NK-92 (cell line): Measurements from ENCODE around the gene OSBPL2.

ENCODE experiments used
- DNase-seq: peaks from one replicate; lab custom pipeline; 2025; ENCODE audit not compliant: unreplicated experiment; lab: John Stamatoyannopoulos, UW

OSBPL2 gene

DNA sequence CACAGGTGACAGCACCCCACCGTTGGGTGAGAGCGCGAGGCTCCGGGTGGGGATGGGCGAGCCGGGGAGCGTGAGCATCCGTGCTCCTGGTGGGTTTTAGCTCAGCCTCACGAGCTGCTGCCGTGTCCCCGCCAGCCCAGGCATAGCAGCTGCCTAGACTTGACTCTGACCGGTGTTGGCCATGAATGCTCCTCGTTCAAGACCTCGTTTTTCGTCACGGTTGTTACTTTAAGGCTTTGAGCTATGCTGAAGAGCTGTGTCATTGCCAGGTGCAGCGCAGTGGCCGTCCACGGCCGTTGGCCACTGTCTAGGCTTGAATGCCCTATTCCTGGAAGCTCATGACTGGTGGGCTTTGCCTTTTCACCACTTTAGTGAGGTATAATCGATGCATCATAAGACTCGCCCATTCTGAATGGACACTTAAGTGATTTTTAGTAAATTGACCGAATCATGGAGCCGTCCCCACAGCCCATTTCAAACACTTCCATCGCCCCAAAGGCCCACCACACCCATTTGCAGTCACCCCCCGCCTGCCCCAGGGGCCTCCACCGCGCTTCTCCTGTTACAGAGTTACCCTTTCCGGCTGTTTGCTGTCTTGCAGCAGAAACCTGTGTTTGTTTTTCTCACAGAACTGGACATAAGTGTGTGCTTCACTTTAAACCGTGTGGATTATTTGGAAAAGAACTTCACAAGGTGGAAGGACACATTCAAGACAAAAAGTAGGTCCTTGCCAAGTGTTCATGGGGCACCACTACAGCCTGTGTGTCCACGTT, 43.0 kb downstream of the OSBPL2 start:
- no peak for DNase-seq

GRCh38 chr20:62282103-62282502, 43.8 kb downstream of the OSBPL2 start:
- no peak for DNase-seq

- no peak for DNase-seq
Observed at GRCh38 chr20:62282877-62283503, 44.7 kb downstream of the OSBPL2 start.

- no peak for DNase-seq
Observed at GRCh38 chr20:62284448-62284847, 46.1 kb downstream of the OSBPL2 start.

GRCh38 chr20:62285151-62285550, 46.8 kb downstream of the OSBPL2 start:
- DNase-seq: no peak

GRCh38 chr20:62285722-62286121, 47.4 kb downstream of the OSBPL2 start:
- DNase-seq: no peak

GRCh38 chr20:62286493-62287064, 48.3 kb downstream of the OSBPL2 start:
- no peak for DNase-seq

GRCh38 chr20:62287129-62287528, 48.8 kb downstream of the OSBPL2 start:
- no peak for DNase-seq

- DNase-seq: no peak
Observed at GRCh38 chr20:62287759-62288534, 49.6 kb downstream of the OSBPL2 start.

DNA sequence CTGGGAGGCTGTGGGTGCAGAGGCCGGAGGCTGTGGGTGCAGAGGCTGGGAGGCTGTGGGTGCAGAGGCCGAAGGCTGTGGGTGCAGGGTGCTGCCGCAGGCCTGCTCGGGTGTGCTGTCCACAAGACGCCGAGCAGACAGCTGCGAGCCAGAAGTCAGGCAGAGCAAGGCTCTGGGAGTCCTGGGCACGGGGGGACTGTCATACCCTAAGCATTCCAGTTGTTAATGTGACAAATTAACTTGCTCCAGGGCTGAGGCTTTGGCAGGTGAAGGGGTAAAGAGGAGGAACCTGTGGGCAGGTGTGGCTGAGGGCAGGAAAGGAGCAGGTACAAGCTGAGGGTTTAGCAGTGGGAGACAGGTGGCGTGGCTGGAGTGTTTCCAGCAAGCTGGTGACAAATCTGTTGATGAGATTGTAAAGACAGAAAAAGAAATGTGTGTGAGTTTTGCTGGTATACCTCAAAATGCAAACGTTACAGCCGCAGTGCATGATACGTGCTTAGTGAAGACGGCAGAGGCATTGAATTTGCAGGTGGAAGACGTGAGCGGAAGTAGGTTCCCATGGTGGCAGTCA, 50.3 kb downstream of the OSBPL2 start:
- DNase-seq: no peak

- DNase-seq: no peak
Observed at GRCh38 chr20:62289131-62289530, 50.8 kb downstream of the OSBPL2 start.

- DNase-seq: no peak
Observed at GRCh38 chr20:62289898-62290297, 51.6 kb downstream of the OSBPL2 start.

- DNase-seq: no peak
Observed at GRCh38 chr20:62291251-62292066, 53.1 kb downstream of the OSBPL2 start.

DNA sequence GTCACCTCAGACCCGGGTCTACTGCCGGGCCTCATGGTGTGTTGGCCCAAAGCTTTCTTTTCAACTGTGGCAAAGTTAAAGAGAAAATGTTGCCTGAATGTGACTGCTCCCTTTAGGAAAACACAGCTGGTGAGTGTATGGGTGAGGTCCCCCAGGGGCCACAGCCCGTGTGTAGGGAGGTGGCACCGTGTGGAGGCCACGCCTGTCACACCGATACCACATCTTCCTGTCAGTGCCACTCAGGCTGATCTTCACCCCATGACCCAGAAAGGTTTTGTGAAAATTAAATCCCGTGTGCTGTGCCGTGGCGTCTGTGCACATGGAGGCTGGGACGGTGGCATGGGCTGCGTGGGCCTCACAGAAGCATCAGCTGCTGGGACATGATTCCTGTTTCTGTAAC, 53.8 kb downstream of the OSBPL2 start:
- DNase-seq: no peak

DNA sequence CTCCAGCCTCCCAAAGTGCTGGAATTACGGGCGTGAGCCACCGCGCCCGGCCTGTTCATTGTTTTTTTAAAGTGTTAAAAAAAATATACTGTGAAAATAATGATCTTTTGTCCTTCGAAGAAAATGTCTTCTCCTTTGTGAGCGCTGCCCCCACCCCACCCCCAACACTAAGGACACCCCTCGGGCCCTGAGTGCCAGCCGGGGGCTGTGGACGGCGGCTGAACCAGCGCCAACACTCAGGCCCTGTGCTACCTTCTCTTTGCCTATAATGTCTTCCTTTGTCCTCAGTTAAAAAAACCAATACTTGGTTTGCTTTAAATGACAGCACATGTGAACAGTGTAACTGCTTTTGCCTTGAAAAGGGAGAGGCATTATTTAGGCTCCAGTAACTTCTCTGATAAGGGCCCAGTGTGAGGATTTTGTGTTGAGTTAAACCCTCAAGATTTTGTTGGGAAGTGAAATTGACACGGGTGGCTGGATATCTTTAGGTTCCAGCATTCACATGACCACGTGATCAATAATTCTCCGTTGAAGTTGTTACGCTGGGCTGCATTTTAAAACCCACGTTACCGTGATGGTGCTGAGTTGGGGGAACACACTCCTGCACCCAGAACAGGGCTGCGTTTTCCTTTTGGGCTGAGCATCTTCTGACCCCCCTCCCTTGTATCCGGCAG, 54.9 kb downstream of the OSBPL2 start:
- DNase-seq: no peak

DNA sequence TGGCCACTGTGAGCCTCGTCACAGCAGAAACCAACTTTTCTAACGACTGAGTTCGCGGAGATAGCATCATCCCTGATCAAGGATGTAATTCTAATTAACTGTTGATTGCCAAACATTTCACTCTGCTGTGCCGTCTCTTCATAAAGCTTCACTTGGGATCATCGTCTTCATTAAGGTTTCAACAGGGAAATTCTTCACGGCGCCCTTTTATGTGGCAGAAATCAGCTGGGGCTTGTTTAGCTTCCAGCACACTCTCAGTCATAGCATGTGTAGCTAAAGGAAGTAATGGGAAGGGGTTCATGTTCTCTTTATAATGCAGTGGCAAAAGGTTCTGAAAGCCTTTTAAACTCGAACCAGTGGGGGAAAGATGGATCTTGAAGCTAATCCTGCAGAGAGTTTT, 55.6 kb downstream of the OSBPL2 start:
- no peak for DNase-seq

DNA sequence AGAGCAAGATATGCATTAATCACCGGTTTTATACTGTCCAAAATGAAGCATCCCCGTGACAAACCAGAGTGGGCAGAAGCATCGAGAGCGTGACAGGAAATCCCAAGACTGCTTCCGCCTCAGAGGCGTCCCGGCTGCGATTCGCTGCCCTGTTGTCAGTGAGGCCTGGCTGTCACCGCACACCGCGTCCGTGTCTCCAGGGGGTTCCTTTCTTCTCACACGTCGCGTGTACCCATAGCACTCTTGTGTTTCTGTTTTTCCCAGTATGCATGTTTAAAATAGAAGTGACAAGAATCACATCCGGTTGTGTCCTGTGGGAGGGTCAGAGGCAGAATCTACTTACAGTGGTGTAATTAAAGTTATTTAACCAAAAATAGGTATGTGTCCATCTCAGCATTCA, 56.2 kb downstream of the OSBPL2 start:
- DNase-seq: no peak

GRCh38 chr20:62296724-62297448, 58.6 kb downstream of the OSBPL2 start:
- DNase-seq: no peak
